GM15510 (cell line): ENCODE data around the gene ARID1B.

Source experiments
- POLR2A ChIP-seq: IDR thresholded peaks from 3 replicates; pipeline ENCODE4 v1.6.1; 2011; ENCODE audit warnings: borderline replicate concordance; ENCODE audit not compliant: insufficient read length; ENCODE audit errors: extremely low read depth

Gene ARID1B

GRCh38 chr6:156825475-156825874 is 48.3 kb downstream of the ARID1B start:
- no peak for TF ChIP-seq POLR2A

- TF ChIP-seq POLR2A: no peak
These were observed 49.2 kb downstream of the ARID1B start for GRCh38 chr6:156826290-156826955.

GRCh38 chr6:156827382-156827781 is 50.2 kb downstream of the ARID1B start:
- no peak for TF ChIP-seq POLR2A

GRCh38 chr6:156828280-156828703 is 51.1 kb downstream of the ARID1B start:
- TF ChIP-seq POLR2A: no peak

GRCh38 chr6:156830126-156830525 is 52.9 kb downstream of the ARID1B start:
- TF ChIP-seq POLR2A: no peak

GRCh38 chr6:156832231-156832647 is 55.1 kb downstream of the ARID1B start:
- TF ChIP-seq POLR2A: no peak

- TF ChIP-seq POLR2A: no peak
These were observed 55.5 kb downstream of the ARID1B start for GRCh38 chr6:156832669-156833068.

GRCh38 chr6:156833755-156834154 is 56.6 kb downstream of the ARID1B start:
- no peak for TF ChIP-seq POLR2A

- no peak for TF ChIP-seq POLR2A
These were observed 62.0 kb downstream of the ARID1B start for GRCh38 chr6:156839129-156839528.

- TF ChIP-seq POLR2A: no peak
These were observed 62.4 kb downstream of the ARID1B start for GRCh38 chr6:156839591-156840001.

- no peak for TF ChIP-seq POLR2A
These were observed 63.0 kb downstream of the ARID1B start for GRCh38 chr6:156840136-156840535.

- no peak for TF ChIP-seq POLR2A
These were observed 63.4 kb downstream of the ARID1B start for GRCh38 chr6:156840606-156841005.

- no peak for TF ChIP-seq POLR2A
These were observed 64.3 kb downstream of the ARID1B start for GRCh38 chr6:156841508-156841907.

GRCh38 chr6:156842598-156843250 is 65.5 kb downstream of the ARID1B start:
- no peak for TF ChIP-seq POLR2A

- no peak for TF ChIP-seq POLR2A
These were observed 66.9 kb downstream of the ARID1B start for GRCh38 chr6:156844089-156844488.
